Measurements from ENCODE around the gene ABAT. TPM values are rescaled to one million over a fixed set of nuclear protein-coding genes. Genes with fewer than 3 reads are reported as not detected.

The ABAT gene
- total RNA-seq, 2 donors from 2014 or later, result 11.1 to 12.8 TPM

- H3K4me3 Mint-ChIP-seq, result no peak overlapping the region
- H3K27me3 Mint-ChIP-seq (ENCODE audit: low read depth), result no peaks in the 10 kb centered on the region
- no peak for DNase-seq
- peaks cover 8% of the 10 kb centered on the region for H3K4me1 Mint-ChIP-seq (ENCODE audit: low read depth)
- peaks cover 8 to 22% of the 10 kb centered on the region in 2 donors for H3K36me3 Mint-ChIP-seq (ENCODE audit: insufficient read depth in 2 of 2)
- ATAC-seq (replicated peaks in 1 of 2), result no peak
- no peaks in the 10 kb centered on the region for H3K9me3 Mint-ChIP-seq
- H3K27ac Mint-ChIP-seq, result peak overlapping the region; percentile 86
These were observed 148.0 kb downstream of the ABAT start for GRCh38 chr16:8822403-8822802.

- Mint-ChIP-seq H3K27me3 (ENCODE audit: low read depth) (no peaks in the 10 kb centered on the region), H3K36me3 (ENCODE audit: insufficient read depth in 2 of 2) (peaks cover 7 to 22% of the 10 kb centered on the region in 2 donors), H3K4me1 (ENCODE audit: low read depth) (peaks cover 13% of the 10 kb centered on the region), H3K9me3 (no peaks in the 10 kb centered on the region), H3K4me3 (no peak overlapping the region), H3K27ac (no peak overlapping the region)
- no peak for ATAC-seq (replicated peaks in 1 of 2)
- no peak for DNase-seq
These were observed 152.0 kb downstream of the ABAT start for GRCh38 chr16:8826278-8826879.

- peaks cover 4 to 16% of the 10 kb centered on the region in 2 donors for H3K36me3 Mint-ChIP-seq (ENCODE audit: insufficient read depth in 2 of 2)
- H3K27ac Mint-ChIP-seq, result no peak overlapping the region
- no peaks in the 10 kb centered on the region for H3K27me3 Mint-ChIP-seq (ENCODE audit: low read depth)
- H3K4me3 Mint-ChIP-seq, result no peak overlapping the region
- DNase-seq (no peak), ATAC-seq (replicated peaks in 1 of 2) (no peak)
- no peaks in the 10 kb centered on the region for H3K9me3 Mint-ChIP-seq
- H3K4me1 Mint-ChIP-seq (ENCODE audit: low read depth), result peaks cover 19% of the 10 kb centered on the region
These were observed 154.2 kb downstream of the ABAT start for GRCh38 chr16:8828541-8829165.

GRCh38 chr16:8831450-8831849 is 157.0 kb downstream of the ABAT start:
- H3K4me3 Mint-ChIP-seq, result no peak overlapping the region
- no peaks in the 10 kb centered on the region for H3K9me3 Mint-ChIP-seq
- peaks cover 4 to 11% of the 10 kb centered on the region in 2 donors for H3K36me3 Mint-ChIP-seq (ENCODE audit: insufficient read depth in 2 of 2)
- ATAC-seq (replicated peaks in 1 of 2), result no peak
- peaks cover 19% of the 10 kb centered on the region for H3K4me1 Mint-ChIP-seq (ENCODE audit: low read depth)
- H3K27me3 Mint-ChIP-seq (ENCODE audit: low read depth), result no peaks in the 10 kb centered on the region
- no peak overlapping the region for H3K27ac Mint-ChIP-seq
- no peak for DNase-seq

- ATAC-seq (replicated peaks in 1 of 2) (no peak), DNase-seq (no peak)
- Mint-ChIP-seq H3K27ac (no peak overlapping the region), H3K36me3 (ENCODE audit: insufficient read depth in 2 of 2) (peaks cover 4 to 9% of the 10 kb centered on the region in 2 donors), H3K4me3 (no peak overlapping the region), H3K9me3 (no peaks in the 10 kb centered on the region), H3K4me1 (ENCODE audit: low read depth) (peaks cover 19% of the 10 kb centered on the region), H3K27me3 (ENCODE audit: low read depth) (no peaks in the 10 kb centered on the region)
These were observed 157.7 kb downstream of the ABAT start for GRCh38 chr16:8831871-8832716.

GRCh38 chr16:8832717-8833105 is 158.3 kb downstream of the ABAT start:
- no peak for DNase-seq
- no peak overlapping the region for H3K4me3 Mint-ChIP-seq
- peaks cover 4 to 9% of the 10 kb centered on the region in 2 donors for H3K36me3 Mint-ChIP-seq (ENCODE audit: insufficient read depth in 2 of 2)
- peaks cover 19% of the 10 kb centered on the region for H3K4me1 Mint-ChIP-seq (ENCODE audit: low read depth)
- no peak for ATAC-seq (replicated peaks in 1 of 2)
- H3K27ac Mint-ChIP-seq, result no peak overlapping the region
- H3K9me3 Mint-ChIP-seq, result no peaks in the 10 kb centered on the region
- H3K27me3 Mint-ChIP-seq (ENCODE audit: low read depth), result no peaks in the 10 kb centered on the region

Other genes starting within 250 kb of the ABAT start
- gene TMEM114, start 84.1 kb upstream of the ABAT start, total RNA-seq, result not detected
- 10 to 100 TPM; 46.5 to 53.3 TPM for gene METTL22, start 52.9 kb upstream of the ABAT start, total RNA-seq
- 10 to 100 TPM; 15.0 to 20.6 TPM for gene TMEM186, start 123.0 kb downstream of the ABAT start, total RNA-seq
- 10 to 100 TPM; 32.8 to 33.7 TPM for gene PMM2, start 123.2 kb downstream of the ABAT start, total RNA-seq
- 10 to 100 TPM; 71.4 to 73.1 TPM for gene CARHSP1, start 194.4 kb downstream of the ABAT start, total RNA-seq
- gene LITAFD, start 207.7 kb downstream of the ABAT start, total RNA-seq, result not detected